Fibroblast of lung (primary cell): ENCODE measurements around the gene BMP7. TPM values are rescaled to one million over a fixed set of nuclear protein-coding genes. Genes with fewer than 3 reads are reported as not detected.

ENCODE experiments used
- DNase-seq, 2 donors: peaks; one replicate each; pipeline versions ENCODE4 v3.0.0 to v3.0.0-alpha.2; 2010; ENCODE audit warnings: low read depth in 2 of 2
- H2AFZ ChIP-seq: 2 replicates; pipeline ENCODE4 v1.5.1; 2012; ENCODE audit warnings: low read length, control low read depth, inconsistent platforms
- H3K27ac ChIP-seq: 2 replicates; pipeline ENCODE4 v1.5.1; 2011; ENCODE audit warnings: low read length, control low read depth; ENCODE audit not compliant: insufficient read depth
- H3K27me3 ChIP-seq: 2 replicates; pipeline ENCODE4 v1.5.1; 2011; ENCODE audit warnings: mild to moderate bottlenecking, low read length; ENCODE audit not compliant: control insufficient read depth, insufficient read depth
- H3K36me3 ChIP-seq: 2 replicates; pipeline ENCODE4 v1.5.1; 2011; ENCODE audit warnings: low read length; ENCODE audit not compliant: control insufficient read depth, insufficient read depth
- H3K4me1 ChIP-seq: 2 replicates; pipeline ENCODE4 v1.5.1; 2011; ENCODE audit warnings: low read length; ENCODE audit not compliant: control insufficient read depth, insufficient read depth; ENCODE audit errors: extremely low read depth
- H3K4me2 ChIP-seq: 2 replicates; pipeline ENCODE4 v1.5.1; 2011; ENCODE audit warnings: low read length, control low read depth; ENCODE audit not compliant: insufficient read depth; ENCODE audit errors: extremely low read depth
- H3K4me3 ChIP-seq, 4 experiments: fragments of 200-600 bp in 1 of 4; sonication (generic) in 1 of 4; replicated peaks in 1 of 4; 2 replicates each; pipeline ENCODE4 v1.5.1; 2011 to 2016; ENCODE audit warnings: low read length in 4 of 4, low read depth in 3 of 4, mild to moderate bottlenecking in 3 of 4, control low read depth in 2 of 4, inconsistent platforms in 1 of 4, mixed read lengths in 1 of 4; ENCODE audit not compliant: insufficient read depth in 1 of 4; ENCODE audit errors: control extremely low read depth in 1 of 4
- H3K79me2 ChIP-seq: 2 replicates; pipeline ENCODE4 v1.5.1; 2012; ENCODE audit warnings: mild to moderate bottlenecking, low read length, inconsistent platforms; ENCODE audit not compliant: control insufficient read depth, insufficient read depth
- H3K9ac ChIP-seq: 2 replicates; pipeline ENCODE4 v1.5.1; 2011; ENCODE audit warnings: mild to moderate bottlenecking, low read length, control low read depth; ENCODE audit not compliant: insufficient read depth
- H3K9me3 ChIP-seq: 2 replicates; pipeline ENCODE4 v1.5.1; 2012; ENCODE audit warnings: low read depth, low read length; ENCODE audit not compliant: control insufficient read depth, insufficient read depth
- H4K20me1 ChIP-seq: 2 replicates; pipeline ENCODE4 v1.5.1; 2011; ENCODE audit warnings: low read length; ENCODE audit not compliant: control insufficient read depth, insufficient read depth; ENCODE audit errors: extremely low read depth
- EZH2 ChIP-seq: IDR thresholded peaks from 2 replicates; pipeline ENCODE4 v1.5.1; 2012; ENCODE audit warnings: low read length, control low read depth, mild to moderate bottlenecking; ENCODE audit errors: missing control alignments
- polyA plus RNA-seq, 2 donors: library from polyadenylated mRNA; depleted of rRNA in 1 of 2; stranded (reverse) in 1 of 2; unstranded in 1 of 2; fragments of >200 nt; gene quantifications; 2 replicates each; pipeline ENCODE4 v1.2.1, GENCODE V29; 2011 to 2012; ENCODE audit warnings: missing spikeins in 1 of 2
- total RNA-seq: library from RNA; depleted of rRNA; stranded (reverse); fragments of >200 nt; gene quantifications from 2 replicates; pipeline ENCODE4 v1.2.1, GENCODE V29; 2014
- TF ChIP-seq, protein P1 (sequence below), 2 donors: IDR thresholded peaks in 1 of 2; conservative IDR thresholded peaks in 1 of 2; 1 replicate in 1 of 2; 2 replicates in 1 of 2; pipeline ENCODE4 v1.5.1; 2011 to 2012; ENCODE audit warnings: low read length in 2 of 2, control low read depth in 1 of 2, inconsistent platforms in 1 of 2, low read depth in 1 of 2, mild to moderate bottlenecking in 1 of 2

Gene BMP7
- total and polyA plus RNA-seq, 2 donors (not counting 1 experiment from before 2014, with no cell fraction given), result not detected

DNA sequence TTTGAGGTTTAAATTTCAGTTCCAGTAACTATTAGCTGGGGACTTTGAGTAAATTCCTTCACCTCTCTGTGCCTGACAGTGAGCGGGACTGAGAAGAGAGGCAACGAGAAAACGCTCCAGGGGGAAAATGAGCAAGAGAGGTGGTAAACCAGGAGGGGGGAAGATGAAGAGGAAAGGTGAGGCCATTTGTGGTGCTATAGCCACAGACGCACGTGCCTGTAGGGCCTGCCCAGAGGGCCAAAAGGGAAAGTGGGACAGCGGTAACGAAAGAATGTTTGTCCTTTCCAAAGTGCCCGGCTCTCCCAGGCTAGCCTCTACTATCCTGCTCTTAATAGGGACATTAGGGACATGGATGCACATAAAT lies 99.2 kb downstream of the BMP7 start:
- H4K20me1 ChIP-seq, result no peaks in the 10 kb centered on the region
- H3K79me2 ChIP-seq, result no peaks in the 10 kb centered on the region
- H3K9me3 ChIP-seq, result no peaks in the 10 kb centered on the region
- no peaks in the 10 kb centered on the region for H3K27me3 ChIP-seq
- no peak overlapping the region for H3K4me2 ChIP-seq
- no peaks in the 10 kb centered on the region for H3K36me3 ChIP-seq
- no peak for DNase-seq
- no peaks in the 10 kb centered on the region for H3K4me1 ChIP-seq
- no peak overlapping the region for H3K4me3 ChIP-seq
- H2AFZ ChIP-seq, result no peak overlapping the region
- no peak for TF ChIP-seq EZH2
- H3K27ac ChIP-seq, result no peak overlapping the region
- H3K9ac ChIP-seq, result no peak overlapping the region

GRCh38 chr20:57166568-57167291 lies 99.7 kb downstream of the BMP7 start:
- Histone ChIP-seq H3K4me3 (no peak overlapping the region), H3K4me1 (no peaks in the 10 kb centered on the region), H3K9ac (no peak overlapping the region), H3K27me3 (no peaks in the 10 kb centered on the region), H4K20me1 (no peaks in the 10 kb centered on the region), H3K36me3 (no peaks in the 10 kb centered on the region), H3K79me2 (no peaks in the 10 kb centered on the region), H3K9me3 (no peaks in the 10 kb centered on the region), H3K27ac (no peak overlapping the region), H3K4me2 (no peak overlapping the region), H2AFZ (no peak overlapping the region)
- DNase-seq, result no peak
- TF ChIP-seq, protein P1, sequence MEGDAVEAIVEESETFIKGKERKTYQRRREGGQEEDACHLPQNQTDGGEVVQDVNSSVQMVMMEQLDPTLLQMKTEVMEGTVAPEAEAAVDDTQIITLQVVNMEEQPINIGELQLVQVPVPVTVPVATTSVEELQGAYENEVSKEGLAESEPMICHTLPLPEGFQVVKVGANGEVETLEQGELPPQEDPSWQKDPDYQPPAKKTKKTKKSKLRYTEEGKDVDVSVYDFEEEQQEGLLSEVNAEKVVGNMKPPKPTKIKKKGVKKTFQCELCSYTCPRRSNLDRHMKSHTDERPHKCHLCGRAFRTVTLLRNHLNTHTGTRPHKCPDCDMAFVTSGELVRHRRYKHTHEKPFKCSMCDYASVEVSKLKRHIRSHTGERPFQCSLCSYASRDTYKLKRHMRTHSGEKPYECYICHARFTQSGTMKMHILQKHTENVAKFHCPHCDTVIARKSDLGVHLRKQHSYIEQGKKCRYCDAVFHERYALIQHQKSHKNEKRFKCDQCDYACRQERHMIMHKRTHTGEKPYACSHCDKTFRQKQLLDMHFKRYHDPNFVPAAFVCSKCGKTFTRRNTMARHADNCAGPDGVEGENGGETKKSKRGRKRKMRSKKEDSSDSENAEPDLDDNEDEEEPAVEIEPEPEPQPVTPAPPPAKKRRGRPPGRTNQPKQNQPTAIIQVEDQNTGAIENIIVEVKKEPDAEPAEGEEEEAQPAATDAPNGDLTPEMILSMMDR (conservative IDR thresholded peaks at IDR 0.05 in 1 of 2, IDR thresholded peaks at IDR 0.05 in 1 of 2; ENCODE audit: low read depth in 1 of 2, low read length in 2 of 2), result no peak

GRCh38 chr20:57165427-57166004 lies 100.9 kb downstream of the BMP7 start:
- Histone ChIP-seq H3K4me2 (no peak overlapping the region), H3K4me1 (no peaks in the 10 kb centered on the region), H3K27me3 (no peaks in the 10 kb centered on the region), H4K20me1 (no peaks in the 10 kb centered on the region), H2AFZ (no peak overlapping the region), H3K9ac (no peak overlapping the region), H3K36me3 (no peaks in the 10 kb centered on the region), H3K4me3 (no peak overlapping the region), H3K9me3 (no peaks in the 10 kb centered on the region), H3K79me2 (no peaks in the 10 kb centered on the region), H3K27ac (no peak overlapping the region)
- no peak for DNase-seq
- no peak for TF ChIP-seq EZH2
- TF ChIP-seq, protein P1 (conservative IDR thresholded peaks at IDR 0.05 in 1 of 2, IDR thresholded peaks at IDR 0.05 in 1 of 2; ENCODE audit: low read depth in 1 of 2, low read length in 2 of 2), result no peak
